H1 (cell line): ENCODE results near the gene ZNF692. TPM values are rescaled to one million over a fixed set of nuclear protein-coding genes. Genes with fewer than 3 reads are reported as not detected.

Source experiments
- CTBP2 ChIP-seq: IDR thresholded peaks from 2 replicates; pipeline ENCODE4 v1.7.0; 2011; ENCODE audit warnings: borderline replicate concordance, mild to moderate bottlenecking, moderate library complexity, mixed read lengths, low read length; ENCODE audit not compliant: insufficient read depth, insufficient read length
- GTF2F1 ChIP-seq: IDR thresholded peaks from 2 replicates; pipeline ENCODE4 v1.6.1; 2012; ENCODE audit warnings: low read depth, low read length, improper control_type of control experiment, borderline replicate concordance
- KDM1A ChIP-seq: fragments of 200-600, 300-600 bp; sonication (generic); IDR thresholded peaks from 2 replicates; pipeline ENCODE4 v1.7.1; 2016; ENCODE audit warnings: mild to moderate bottlenecking, low read length, borderline replicate concordance
- KDM4A ChIP-seq: IDR thresholded peaks from one replicate; pipeline ENCODE4 v1.7.1; 2012; ENCODE audit warnings: low read depth, mild to moderate bottlenecking, moderate library complexity, low read length, inconsistent platforms; ENCODE audit not compliant: severe bottlenecking
- SP1 ChIP-seq: IDR thresholded peaks from 2 replicates; pipeline ENCODE4 v1.6.1; 2011; ENCODE audit warnings: low read depth, low read length
- YY1 ChIP-seq: IDR thresholded peaks from 2 replicates; pipeline ENCODE4 v1.6.1; 2011; ENCODE audit warnings: low read depth, mild to moderate bottlenecking, low read length
- polyA plus RNA-seq, 7 experiments: library from polyadenylated mRNA; depleted of rRNA in 3 of 7; stranded (reverse) in 5 of 7; unstranded in 2 of 7; fragments of >200 nt in 5 of 7; fragments of 200-250 nt in 2 of 7; gene quantifications; 1 replicate in 5 of 7; 2 replicates in 1 of 7; 4 replicates in 1 of 7; pipeline versions ENCODE4 v1.2.1 to v1.2.3, GENCODE V29; 2011 to 2013; ENCODE audit warnings: missing spikeins in 2 of 7, mixed read lengths in 2 of 7
- total RNA-seq: library from RNA; stranded (reverse); fragmentation: NEBNext Ultra II Directional; extraction: Animal tissue kit (Norgen Biotek cat#: 25700); gene quantifications from 2 replicates; pipeline ENCODE4 v1.2.1, GENCODE V29; 2021
- TF ChIP-seq, protein P1 (sequence below): fragments of 300-600 bp; sonication (generic); IDR thresholded peaks from 2 replicates; pipeline ENCODE4 v1.7.1; 2012; ENCODE audit warnings: low read length, moderate library complexity, mild to moderate bottlenecking, inconsistent platforms; ENCODE audit not compliant: insufficient replicate concordance

ZNF692 gene
- total and polyA plus RNA-seq, 2 of the 8 experiments (the other 6 are each of a cell fraction or from before 2014, with no cell fraction given): 38.4 to 52.3 TPM

DNA sequence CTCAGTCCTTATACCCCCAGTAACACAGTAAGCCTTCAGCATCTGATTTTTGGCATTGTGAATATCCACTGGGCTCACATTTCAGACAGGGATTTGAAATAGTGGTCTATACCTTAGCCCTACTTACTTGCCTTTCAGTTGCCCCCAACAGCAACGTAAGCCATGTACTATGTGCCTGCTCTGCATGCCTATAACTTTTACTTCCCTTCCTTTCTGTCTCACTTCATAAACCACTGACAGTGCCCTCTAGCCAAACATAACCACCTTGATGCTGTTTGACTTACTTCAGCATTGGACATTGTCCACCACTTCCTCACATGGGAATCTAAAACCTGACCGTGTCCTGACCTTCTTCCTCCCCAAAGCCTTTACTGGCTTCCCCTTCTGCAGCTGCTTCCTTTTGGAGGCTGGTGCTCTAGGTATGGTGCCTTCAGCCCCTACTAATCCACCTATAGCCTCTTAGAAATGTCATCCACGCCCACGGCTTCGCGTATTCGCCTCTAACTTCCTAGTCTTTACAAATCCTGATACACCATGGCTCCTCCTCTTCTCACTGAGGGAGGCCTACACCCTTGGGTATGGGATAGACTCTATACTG, 24.4 kb downstream of the ZNF692 start (continued):
- TF ChIP-seq, protein P1, sequence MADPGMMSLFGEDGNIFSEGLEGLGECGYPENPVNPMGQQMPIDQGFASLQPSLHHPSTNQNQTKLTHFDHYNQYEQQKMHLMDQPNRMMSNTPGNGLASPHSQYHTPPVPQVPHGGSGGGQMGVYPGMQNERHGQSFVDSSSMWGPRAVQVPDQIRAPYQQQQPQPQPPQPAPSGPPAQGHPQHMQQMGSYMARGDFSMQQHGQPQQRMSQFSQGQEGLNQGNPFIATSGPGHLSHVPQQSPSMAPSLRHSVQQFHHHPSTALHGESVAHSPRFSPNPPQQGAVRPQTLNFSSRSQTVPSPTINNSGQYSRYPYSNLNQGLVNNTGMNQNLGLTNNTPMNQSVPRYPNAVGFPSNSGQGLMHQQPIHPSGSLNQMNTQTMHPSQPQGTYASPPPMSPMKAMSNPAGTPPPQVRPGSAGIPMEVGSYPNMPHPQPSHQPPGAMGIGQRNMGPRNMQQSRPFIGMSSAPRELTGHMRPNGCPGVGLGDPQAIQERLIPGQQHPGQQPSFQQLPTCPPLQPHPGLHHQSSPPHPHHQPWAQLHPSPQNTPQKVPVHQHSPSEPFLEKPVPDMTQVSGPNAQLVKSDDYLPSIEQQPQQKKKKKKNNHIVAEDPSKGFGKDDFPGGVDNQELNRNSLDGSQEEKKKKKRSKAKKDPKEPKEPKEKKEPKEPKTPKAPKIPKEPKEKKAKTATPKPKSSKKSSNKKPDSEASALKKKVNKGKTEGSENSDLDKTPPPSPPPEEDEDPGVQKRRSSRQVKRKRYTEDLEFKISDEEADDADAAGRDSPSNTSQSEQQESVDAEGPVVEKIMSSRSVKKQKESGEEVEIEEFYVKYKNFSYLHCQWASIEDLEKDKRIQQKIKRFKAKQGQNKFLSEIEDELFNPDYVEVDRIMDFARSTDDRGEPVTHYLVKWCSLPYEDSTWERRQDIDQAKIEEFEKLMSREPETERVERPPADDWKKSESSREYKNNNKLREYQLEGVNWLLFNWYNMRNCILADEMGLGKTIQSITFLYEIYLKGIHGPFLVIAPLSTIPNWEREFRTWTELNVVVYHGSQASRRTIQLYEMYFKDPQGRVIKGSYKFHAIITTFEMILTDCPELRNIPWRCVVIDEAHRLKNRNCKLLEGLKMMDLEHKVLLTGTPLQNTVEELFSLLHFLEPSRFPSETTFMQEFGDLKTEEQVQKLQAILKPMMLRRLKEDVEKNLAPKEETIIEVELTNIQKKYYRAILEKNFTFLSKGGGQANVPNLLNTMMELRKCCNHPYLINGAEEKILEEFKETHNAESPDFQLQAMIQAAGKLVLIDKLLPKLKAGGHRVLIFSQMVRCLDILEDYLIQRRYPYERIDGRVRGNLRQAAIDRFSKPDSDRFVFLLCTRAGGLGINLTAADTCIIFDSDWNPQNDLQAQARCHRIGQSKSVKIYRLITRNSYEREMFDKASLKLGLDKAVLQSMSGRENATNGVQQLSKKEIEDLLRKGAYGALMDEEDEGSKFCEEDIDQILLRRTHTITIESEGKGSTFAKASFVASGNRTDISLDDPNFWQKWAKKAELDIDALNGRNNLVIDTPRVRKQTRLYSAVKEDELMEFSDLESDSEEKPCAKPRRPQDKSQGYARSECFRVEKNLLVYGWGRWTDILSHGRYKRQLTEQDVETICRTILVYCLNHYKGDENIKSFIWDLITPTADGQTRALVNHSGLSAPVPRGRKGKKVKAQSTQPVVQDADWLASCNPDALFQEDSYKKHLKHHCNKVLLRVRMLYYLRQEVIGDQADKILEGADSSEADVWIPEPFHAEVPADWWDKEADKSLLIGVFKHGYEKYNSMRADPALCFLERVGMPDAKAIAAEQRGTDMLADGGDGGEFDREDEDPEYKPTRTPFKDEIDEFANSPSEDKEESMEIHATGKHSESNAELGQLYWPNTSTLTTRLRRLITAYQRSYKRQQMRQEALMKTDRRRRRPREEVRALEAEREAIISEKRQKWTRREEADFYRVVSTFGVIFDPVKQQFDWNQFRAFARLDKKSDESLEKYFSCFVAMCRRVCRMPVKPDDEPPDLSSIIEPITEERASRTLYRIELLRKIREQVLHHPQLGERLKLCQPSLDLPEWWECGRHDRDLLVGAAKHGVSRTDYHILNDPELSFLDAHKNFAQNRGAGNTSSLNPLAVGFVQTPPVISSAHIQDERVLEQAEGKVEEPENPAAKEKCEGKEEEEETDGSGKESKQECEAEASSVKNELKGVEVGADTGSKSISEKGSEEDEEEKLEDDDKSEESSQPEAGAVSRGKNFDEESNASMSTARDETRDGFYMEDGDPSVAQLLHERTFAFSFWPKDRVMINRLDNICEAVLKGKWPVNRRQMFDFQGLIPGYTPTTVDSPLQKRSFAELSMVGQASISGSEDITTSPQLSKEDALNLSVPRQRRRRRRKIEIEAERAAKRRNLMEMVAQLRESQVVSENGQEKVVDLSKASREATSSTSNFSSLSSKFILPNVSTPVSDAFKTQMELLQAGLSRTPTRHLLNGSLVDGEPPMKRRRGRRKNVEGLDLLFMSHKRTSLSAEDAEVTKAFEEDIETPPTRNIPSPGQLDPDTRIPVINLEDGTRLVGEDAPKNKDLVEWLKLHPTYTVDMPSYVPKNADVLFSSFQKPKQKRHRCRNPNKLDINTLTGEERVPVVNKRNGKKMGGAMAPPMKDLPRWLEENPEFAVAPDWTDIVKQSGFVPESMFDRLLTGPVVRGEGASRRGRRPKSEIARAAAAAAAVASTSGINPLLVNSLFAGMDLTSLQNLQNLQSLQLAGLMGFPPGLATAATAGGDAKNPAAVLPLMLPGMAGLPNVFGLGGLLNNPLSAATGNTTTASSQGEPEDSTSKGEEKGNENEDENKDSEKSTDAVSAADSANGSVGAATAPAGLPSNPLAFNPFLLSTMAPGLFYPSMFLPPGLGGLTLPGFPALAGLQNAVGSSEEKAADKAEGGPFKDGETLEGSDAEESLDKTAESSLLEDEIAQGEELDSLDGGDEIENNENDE: no peak
- TF ChIP-seq SP1 (no peak), CTBP2 (no peak), KDM4A (no peak), GTF2F1 (no peak), KDM1A (no peak), YY1 (no peak)
